HG02884 (cell line): Measurements from ENCODE around the gene RAD17.
A peak's percentile ranks its signal among the peaks of the same experiment; 100 is the strongest.
"Not testable (repeated sequence)": the region's sequence is repeated elsewhere in the genome, so short reads cannot be mapped to it uniquely, and the experiment has no call there.

Experiments
- ATAC-seq: cut with Tn5 transposase; IDR thresholded peaks from one replicate; pipeline ENCODE4 v1.9.1; 2021; ENCODE audit warnings: mild to moderate bottlenecking, moderate library complexity; ENCODE audit not compliant: unreplicated experiment

RAD17 gene

GRCh38 chr5:69369340-69370121, at the start of gene RAD17, which contains the start of the genes AK6 and TAF9:
RAD17 (plus strand) TSS chr5:69369818; CDS start chr5:69372209, 2,391 bp downstream.
AK6 (minus strand) TSS chr5:69369520; CDS start chr5:69369490, 30 bp downstream.
TAF9 (minus strand) TSS chr5:69369520; CDS start chr5:69365737, 3,783 bp downstream.
- ATAC-seq, result peak; percentile 88

- ATAC-seq, result no peak
Measured at GRCh38 chr5:69326365-69326764, 43.3 kb upstream of the RAD17 start.

- no peak for ATAC-seq
Measured at GRCh38 chr5:69329905-69330489, 39.6 kb upstream of the RAD17 start.

- ATAC-seq, result no peak
Measured at GRCh38 chr5:69331528-69332445, 37.8 kb upstream of the RAD17 start.

GRCh38 chr5:69333668-69334315, 35.8 kb upstream of the RAD17 start:
- ATAC-seq, result not testable (repeated sequence)

- ATAC-seq, result no peak
Measured at GRCh38 chr5:69334793-69335268, 34.8 kb upstream of the RAD17 start.

GRCh38 chr5:69335341-69335935, 34.2 kb upstream of the RAD17 start:
- no peak for ATAC-seq

- no peak for ATAC-seq
Measured at GRCh38 chr5:69341520-69342161, 28.0 kb upstream of the RAD17 start.

- ATAC-seq, result no peak
Measured at GRCh38 chr5:69343083-69343482, 26.5 kb upstream of the RAD17 start.

GRCh38 chr5:69350664-69351063, 19.0 kb upstream of the RAD17 start:
- no peak for ATAC-seq

- no peak for ATAC-seq
Measured at GRCh38 chr5:69359699-69360098, 9.9 kb upstream of the RAD17 start.

GRCh38 chr5:69360442-69360841, 9.2 kb upstream of the RAD17 start:
- no peak for ATAC-seq

- ATAC-seq, result no peak
Measured at GRCh38 chr5:69364414-69364813, 5.2 kb upstream of the RAD17 start.

GRCh38 chr5:69364850-69365249, 4.8 kb upstream of the RAD17 start:
- no peak for ATAC-seq

- ATAC-seq, result no peak
Measured at GRCh38 chr5:69367697-69368279, 1.8 kb upstream of the RAD17 start.

- ATAC-seq, result peak; percentile 30
Measured at GRCh38 chr5:69368458-69369339, 919 bp upstream of the RAD17 start.

- ATAC-seq, result not testable (repeated sequence)
Measured at GRCh38 chr5:69370335-69370734, 717 bp downstream of the RAD17 start.

GRCh38 chr5:69372394-69372793, 2.8 kb downstream of the RAD17 start:
- no peak for ATAC-seq
